GM12878 (cell line): ENCODE results near the gene TRAF3IP1. TPM values are rescaled to one million over a fixed set of nuclear protein-coding genes. Genes with fewer than 3 reads are reported as not detected.

Source experiments
- ATAC-seq: fragments of 200-7000 bp; cut with Tn5 transposase; 3 replicates; pipeline ENCODE4 v1.9.1; 2020; ENCODE audit warnings: mild to moderate bottlenecking, moderate library complexity
- BruUV-seq: library from RNA; stranded (reverse); fragments of 400-500 nt; replicated peaks from 2 replicates; lab custom pipeline; 2021; lab: Mats Ljungman, UMichigan
- CTCF ChIA-PET: fragments of 300-600 bp; sonication (Branson Sonifier 250); formaldehyde crosslinking; extraction: SDS; loops from one replicate; lab custom pipeline; 2021; ENCODE audit warnings: inconsistent platforms; lab: Yijun Ruan, JAX
- POLR2A ChIA-PET: fragments of 350-600 bp; formaldehyde crosslinking; extraction: SDS; loops from one replicate; lab custom pipeline; 2021; ENCODE audit warnings: inconsistent platforms; lab: Charles Lee
- RAD21 ChIA-PET: fragments of 300-600 bp; sonication (Branson Sonifier 250); formaldehyde crosslinking; loops from one replicate; lab custom pipeline; 2023; ENCODE audit warnings: antibody characterized with exemption; ENCODE audit not compliant: unreplicated experiment; lab: Charles Lee
- SMC1A ChIA-PET: fragments of 300-600 bp; sonication (Branson Sonifier 250); formaldehyde crosslinking; loops from one replicate; lab custom pipeline; 2023; ENCODE audit not compliant: unreplicated experiment, uncharacterized antibody; lab: Charles Lee
- DNase-seq: peaks from one replicate; pipeline ENCODE4 v3.0.0-alpha.2; 2011; ENCODE audit warnings: low read depth, low spot score
- FAIRE-seq: peaks from 3 replicates; lab custom pipeline; 2011; peaks lifted over from hg19 to GRCh38; lab: Jason Lieb, UNC
- H2AFZ ChIP-seq: 2 replicates; pipeline ENCODE4 v1.6.0; 2011; ENCODE audit warnings: low read depth, low read length, control low read depth; ENCODE audit not compliant: control insufficient read depth
- H3K27ac ChIP-seq: 2 replicates; pipeline ENCODE4 v1.5.1; 2011; ENCODE audit warnings: control low read depth; ENCODE audit not compliant: control insufficient read depth, insufficient read depth
- H3K27me3 ChIP-seq, 2 experiments: replicated peaks in 1 of 2; 2 replicates each; pipeline versions ENCODE4 v1.6.0 to v1.6.1; 2011; ENCODE audit warnings: low read length in 1 of 2; ENCODE audit not compliant: control insufficient read depth in 2 of 2, insufficient read depth in 2 of 2
- H3K36me3 ChIP-seq, 2 experiments: 2 replicates each; pipeline ENCODE4 v1.5.1; 2011; ENCODE audit warnings: low read length in 1 of 2; ENCODE audit not compliant: control insufficient read depth in 2 of 2, insufficient read depth in 2 of 2
- H3K4me1 ChIP-seq: 2 replicates; pipeline ENCODE4 v1.6.1; 2011; ENCODE audit warnings: mild to moderate bottlenecking, low read length, moderate library complexity, mixed read lengths; ENCODE audit not compliant: control insufficient read depth, insufficient read depth
- H3K4me2 ChIP-seq: 2 replicates; pipeline ENCODE4 v1.6.0; 2011; ENCODE audit warnings: control low read depth; ENCODE audit not compliant: control insufficient read depth, insufficient read depth
- H3K4me3 ChIP-seq: fragments of 200-600 bp; sonication (generic); 2 replicates; pipeline ENCODE4 v1.5.1; 2016
- H3K79me2 ChIP-seq: 2 replicates; pipeline ENCODE4 v1.6.0; 2011; ENCODE audit warnings: low read length; ENCODE audit not compliant: control insufficient read depth, insufficient read depth
- H3K9ac ChIP-seq: 2 replicates; pipeline ENCODE4 v1.8.0; 2011; ENCODE audit warnings: low read length, control low read depth, mixed read lengths; ENCODE audit not compliant: control insufficient read depth, insufficient read depth
- H3K9me3 ChIP-seq: replicated peaks from 3 replicates; pipeline ENCODE4 v1.5.1; 2011; ENCODE audit warnings: mild to moderate bottlenecking, low read length; ENCODE audit not compliant: control insufficient read depth, insufficient read depth
- H4K20me1 ChIP-seq: 2 replicates; pipeline ENCODE4 v1.6.0; 2011; ENCODE audit not compliant: control insufficient read depth, insufficient read depth
- ATF7 ChIP-seq: fragments of 450-650 bp; IDR thresholded peaks from 2 replicates; pipeline ENCODE4 v1.6.1; 2016; ENCODE audit warnings: low read depth, mild to moderate bottlenecking
- FOS ChIP-seq: IDR thresholded peaks from 3 replicates; pipeline ENCODE4 v1.6.1; 2011; ENCODE audit warnings: borderline replicate concordance; ENCODE audit not compliant: insufficient read length; ENCODE audit errors: extremely low read depth
- FOXK2 ChIP-seq: fragments of 450-650 bp; IDR thresholded peaks from 2 replicates; pipeline ENCODE4 v1.6.1; 2017; ENCODE audit warnings: mild to moderate bottlenecking, moderate library complexity
- HDAC6 ChIP-seq: fragments of 200-600 bp; sonication (generic); IDR thresholded peaks from one replicate; pipeline ENCODE4 v1.8.0; 2017; ENCODE audit warnings: antibody characterized with exemption; ENCODE audit not compliant: unreplicated experiment
- HDGF ChIP-seq: fragments of 450-650 bp; IDR thresholded peaks from 2 replicates; pipeline ENCODE4 v1.6.1; 2016; ENCODE audit warnings: antibody characterized with exemption
- MXI1 ChIP-seq: fragments of 150-350 bp; IDR thresholded peaks from 2 replicates; pipeline ENCODE4 v1.6.1; 2011; ENCODE audit warnings: low read depth, mild to moderate bottlenecking, inconsistent platforms, low read length, improper control_type of control experiment
- MYB ChIP-seq: fragments of 150-350 bp; IDR thresholded peaks from 2 replicates; pipeline ENCODE4 v1.6.1; 2014; ENCODE audit warnings: mild to moderate bottlenecking, low read depth, low read length, borderline replicate concordance
- RELA ChIP-seq: fragments of 450-650 bp; IDR thresholded peaks from 2 replicates; pipeline ENCODE4 v1.8.0; 2014; ENCODE audit warnings: borderline replicate concordance; ENCODE audit not compliant: partially characterized antibody
- SREBF1 ChIP-seq: IDR thresholded peaks from 2 replicates; pipeline ENCODE4 v1.6.1; 2012; ENCODE audit warnings: mild to moderate bottlenecking, low read length
- WGBS: methylation state at CpG from one replicate; pipeline ENCODE4 v1.1.6; 2016; ENCODE audit warnings: low lambda C conversion rate; ENCODE audit not compliant: insufficient replicate concordance, insufficient coverage; ENCODE audit errors: missing lambda C conversion rate; 5-methylcytosine and 5-hydroxymethylcytosine counted together
- in situ Hi-C: fragments of 300-500 bp; cut with MboI; formaldehyde crosslinking; loops from 9 replicates; pipeline ENCODE4 v1.14.3; 2018; ENCODE audit warnings: mixed read lengths
- intact Hi-C: fragments of 100-400 bp; cut with micrococcal nuclease; formaldehyde crosslinking; loops from one replicate; pipeline ENCODE4 v1.14.2; 2022; ENCODE audit not compliant: unreplicated experiment
- polyA plus RNA-seq, 11 experiments: library from polyadenylated mRNA; depleted of rRNA in 4 of 11; unstranded in 6 of 11; stranded (reverse) in 5 of 11; fragments of >200 nt; fragmentation: Nextera tagmentation in 4 of 11; fragmentation: Illumina TruSeq in 1 of 11; extraction: Ambion mirVana in 4 of 11; extraction: Trizol in 1 of 11; gene quantifications; 1 replicate in 1 of 11; 2 replicates in 10 of 11; pipeline versions ENCODE4 v1.2.1 to v1.2.3, GENCODE V29; 2011 to 2016; ENCODE audit warnings: inconsistent platforms in 2 of 11, missing spikeins in 2 of 11, low read depth in 1 of 11
- total RNA-seq, 4 experiments: library from RNA; depleted of rRNA in 3 of 4; stranded (reverse); fragments of >200 nt in 3 of 4; fragmentation: Illumina TruSeq in 1 of 4; extraction: Trizol in 1 of 4; gene quantifications; 2 replicates each; pipeline versions ENCODE4 v1.2.1 to v1.2.3, GENCODE V29; 2013 to 2021
- TF ChIP-seq, protein P1 (sequence below): IDR thresholded peaks from 2 replicates; pipeline ENCODE4 v1.6.1; 2011; ENCODE audit warnings: low read depth, mild to moderate bottlenecking, low read length, moderate library complexity, borderline replicate concordance; ENCODE audit errors: extremely low read depth
- TF ChIP-seq, protein P2 (sequence below): IDR thresholded peaks from 2 replicates; pipeline ENCODE4 v1.6.1; 2011; ENCODE audit warnings: mild to moderate bottlenecking, low read depth, low read length, moderate library complexity; ENCODE audit not compliant: insufficient replicate concordance
- TF ChIP-seq, protein P3 (sequence below): IDR thresholded peaks from 2 replicates; pipeline ENCODE4 v1.6.1; 2011; ENCODE audit warnings: low read depth, low read length, improper control_type of control experiment, borderline replicate concordance
- TF ChIP-seq, protein P4 (sequence below), 3 experiments: IDR thresholded peaks in 2 of 3; conservative IDR thresholded peaks in 1 of 3; 2 replicates each; pipeline ENCODE4 v1.5.1; 2011; ENCODE audit warnings: low read depth in 3 of 3, low read length in 3 of 3, mild to moderate bottlenecking in 3 of 3, control low read depth in 2 of 3, moderate library complexity in 2 of 3, inconsistent platforms in 1 of 3, mixed read lengths in 1 of 3; ENCODE audit not compliant: control insufficient read depth in 2 of 3, insufficient read depth in 1 of 3; ENCODE audit errors: extremely low read depth in 1 of 3
- TF ChIP-seq, protein P5 (sequence below): fragments of 450-650 bp; IDR thresholded peaks from 2 replicates; pipeline ENCODE4 v1.6.1; 2014; ENCODE audit warnings: mild to moderate bottlenecking
- TF ChIP-seq, protein P6 (sequence below): IDR thresholded peaks from 2 replicates; pipeline ENCODE4 v1.6.1; 2012; ENCODE audit warnings: low read depth, low read length, improper control_type of control experiment

TRAF3IP1 gene
- total and polyA plus RNA-seq, 10 of the 15 experiments (the other 5 are each of a cell fraction or from before 2014, with no cell fraction given): 1.6 to 7.5 (median 3.6) TPM

DNA sequence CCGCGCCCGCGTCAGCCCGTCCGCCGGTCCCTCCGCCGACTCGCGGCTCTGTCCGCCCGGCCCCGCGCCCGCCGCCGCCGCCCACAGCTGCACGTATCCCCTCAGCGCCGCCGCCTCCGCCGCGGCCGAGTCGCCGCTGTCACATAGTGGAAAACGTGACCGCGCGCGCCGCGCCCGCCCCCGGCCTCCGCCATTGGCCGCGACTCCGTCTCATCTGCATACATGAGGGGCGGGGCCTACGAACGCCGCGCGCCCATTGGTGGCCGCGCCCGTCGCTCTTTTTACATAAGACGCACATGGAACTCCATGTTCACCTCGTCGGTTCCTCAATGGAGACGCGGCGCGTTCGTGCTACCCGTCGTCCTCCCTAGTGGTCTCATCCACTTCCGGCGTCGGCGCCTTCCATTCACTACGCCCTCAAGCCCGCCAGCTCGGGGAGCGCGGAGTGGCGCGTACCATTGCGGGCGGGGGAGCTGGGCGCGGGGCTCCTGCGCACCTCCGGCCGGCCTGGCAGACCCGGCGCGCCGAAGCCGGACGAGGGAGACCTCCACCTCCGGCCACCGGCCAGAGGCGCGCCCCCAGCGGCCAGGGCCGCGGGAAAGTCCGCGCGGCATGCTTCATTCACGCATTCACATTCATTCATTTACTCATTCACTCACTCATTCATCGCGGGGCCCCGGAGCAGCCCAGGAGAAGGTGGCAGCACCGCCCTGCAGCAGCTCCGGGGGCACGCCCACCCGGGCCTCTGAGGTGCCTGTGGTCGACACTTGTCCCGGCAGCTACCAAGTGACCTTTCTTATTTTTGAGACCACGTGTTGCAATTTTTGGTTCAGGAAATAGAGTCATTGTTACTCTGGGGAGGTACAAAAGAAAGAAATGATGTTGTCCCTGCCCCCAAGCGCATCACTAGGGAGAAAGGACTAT, 31.4 kb upstream of the TRAF3IP1 start:
- FAIRE-seq (peak; percentile 98), DNase-seq (peak; percentile 92), ATAC-seq (peak; percentile 88)
- H3K4me2 ChIP-seq: peak overlapping the region; percentile 95
- H3K27me3 ChIP-seq: no peaks in the 10 kb centered on the region
- RAD21 ChIA-PET: interaction anchor here (0.5 kb wide), 1 partner anchor 17 kb away, joined by 3 read pairs; no protein-coding TSS in a partner anchor
- peak overlapping the region; percentile 90 for H2AFZ ChIP-seq
- H3K36me3 ChIP-seq: no peaks in the 10 kb centered on the region
- intact Hi-C loops (no loop called here), in situ Hi-C loops (no loop called here)
- H3K9me3 ChIP-seq: no peaks in the 10 kb centered on the region
- POLR2A ChIA-PET: interaction anchor here (1.0 kb wide), 2 partner anchors 32 to 87 kb away, joined by 3 to 4 read pairs; no protein-coding TSS in a partner anchor
- H3K4me3 ChIP-seq: peak overlapping the region; percentile 74
- H4K20me1 ChIP-seq: no peaks in the 10 kb centered on the region; the same call in 1 of the 2 replicates
- peaks cover 28% of the 10 kb centered on the region for H3K79me2 ChIP-seq
- peak overlapping the region; percentile 79 for H3K9ac ChIP-seq
- peaks cover 15% of the 10 kb centered on the region for H3K4me1 ChIP-seq
- peak overlapping the region; percentile 79 for H3K27ac ChIP-seq
- no TSS peak for BruUV-seq
- CTCF ChIA-PET: interaction anchor here (1.1 to 5.0 kb wide), 2 partner anchors 16 to 25 kb away, joined by 5 to 27 read pairs; no protein-coding TSS in a partner anchor
- WGBS: under 1% methylated on average over 75 of the region's 108 CpGs
- SMC1A ChIA-PET: interaction anchor here (0.6 to 1.6 kb wide), 2 partner anchors 25 to 183 kb away, joined by 3 to 4 read pairs; no protein-coding TSS in a partner anchor
- TF ChIP-seq, protein P1, sequence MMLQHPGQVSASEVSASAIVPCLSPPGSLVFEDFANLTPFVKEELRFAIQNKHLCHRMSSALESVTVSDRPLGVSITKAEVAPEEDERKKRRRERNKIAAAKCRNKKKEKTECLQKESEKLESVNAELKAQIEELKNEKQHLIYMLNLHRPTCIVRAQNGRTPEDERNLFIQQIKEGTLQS: no peak
- TF ChIP-seq FOS (peak; percentile 49), RELA (peak; percentile 26), HDAC6 (no peak), FOXK2 (peak; percentile 94), HDGF (no peak), SREBF1 (peak; percentile 58; the same call in 1 of the 2 replicates), ATF7 (peak; percentile 92), MXI1 (0 out of 2 replicates have a peak, but pooled peaks have one; percentile 46), MYB (no peak)
- TF ChIP-seq, protein P2, sequence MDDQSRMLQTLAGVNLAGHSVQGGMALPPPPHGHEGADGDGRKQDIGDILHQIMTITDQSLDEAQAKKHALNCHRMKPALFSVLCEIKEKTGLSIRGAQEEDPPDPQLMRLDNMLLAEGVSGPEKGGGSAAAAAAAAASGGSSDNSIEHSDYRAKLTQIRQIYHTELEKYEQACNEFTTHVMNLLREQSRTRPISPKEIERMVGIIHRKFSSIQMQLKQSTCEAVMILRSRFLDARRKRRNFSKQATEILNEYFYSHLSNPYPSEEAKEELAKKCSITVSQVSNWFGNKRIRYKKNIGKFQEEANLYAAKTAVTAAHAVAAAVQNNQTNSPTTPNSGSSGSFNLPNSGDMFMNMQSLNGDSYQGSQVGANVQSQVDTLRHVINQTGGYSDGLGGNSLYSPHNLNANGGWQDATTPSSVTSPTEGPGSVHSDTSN: peak; percentile 98
- TF ChIP-seq, protein P3, sequence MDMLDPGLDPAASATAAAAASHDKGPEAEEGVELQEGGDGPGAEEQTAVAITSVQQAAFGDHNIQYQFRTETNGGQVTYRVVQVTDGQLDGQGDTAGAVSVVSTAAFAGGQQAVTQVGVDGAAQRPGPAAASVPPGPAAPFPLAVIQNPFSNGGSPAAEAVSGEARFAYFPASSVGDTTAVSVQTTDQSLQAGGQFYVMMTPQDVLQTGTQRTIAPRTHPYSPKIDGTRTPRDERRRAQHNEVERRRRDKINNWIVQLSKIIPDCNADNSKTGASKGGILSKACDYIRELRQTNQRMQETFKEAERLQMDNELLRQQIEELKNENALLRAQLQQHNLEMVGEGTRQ: peak; percentile 19; the same call in 1 of the 2 replicates
- TF ChIP-seq, protein P4, sequence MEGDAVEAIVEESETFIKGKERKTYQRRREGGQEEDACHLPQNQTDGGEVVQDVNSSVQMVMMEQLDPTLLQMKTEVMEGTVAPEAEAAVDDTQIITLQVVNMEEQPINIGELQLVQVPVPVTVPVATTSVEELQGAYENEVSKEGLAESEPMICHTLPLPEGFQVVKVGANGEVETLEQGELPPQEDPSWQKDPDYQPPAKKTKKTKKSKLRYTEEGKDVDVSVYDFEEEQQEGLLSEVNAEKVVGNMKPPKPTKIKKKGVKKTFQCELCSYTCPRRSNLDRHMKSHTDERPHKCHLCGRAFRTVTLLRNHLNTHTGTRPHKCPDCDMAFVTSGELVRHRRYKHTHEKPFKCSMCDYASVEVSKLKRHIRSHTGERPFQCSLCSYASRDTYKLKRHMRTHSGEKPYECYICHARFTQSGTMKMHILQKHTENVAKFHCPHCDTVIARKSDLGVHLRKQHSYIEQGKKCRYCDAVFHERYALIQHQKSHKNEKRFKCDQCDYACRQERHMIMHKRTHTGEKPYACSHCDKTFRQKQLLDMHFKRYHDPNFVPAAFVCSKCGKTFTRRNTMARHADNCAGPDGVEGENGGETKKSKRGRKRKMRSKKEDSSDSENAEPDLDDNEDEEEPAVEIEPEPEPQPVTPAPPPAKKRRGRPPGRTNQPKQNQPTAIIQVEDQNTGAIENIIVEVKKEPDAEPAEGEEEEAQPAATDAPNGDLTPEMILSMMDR (IDR thresholded peaks at IDR 0.05 in 2 of 3, conservative IDR thresholded peaks at IDR 0.05 in 1 of 3; ENCODE audit: control insufficient read depth in 2 of 3, extremely low read depth in 1 of 3, insufficient read depth in 1 of 3, low read depth in 3 of 3, low read length in 3 of 3): peak; percentile 12 to 36 (median 25); a peak in 3 of 6 replicates
- TF ChIP-seq, protein P5, sequence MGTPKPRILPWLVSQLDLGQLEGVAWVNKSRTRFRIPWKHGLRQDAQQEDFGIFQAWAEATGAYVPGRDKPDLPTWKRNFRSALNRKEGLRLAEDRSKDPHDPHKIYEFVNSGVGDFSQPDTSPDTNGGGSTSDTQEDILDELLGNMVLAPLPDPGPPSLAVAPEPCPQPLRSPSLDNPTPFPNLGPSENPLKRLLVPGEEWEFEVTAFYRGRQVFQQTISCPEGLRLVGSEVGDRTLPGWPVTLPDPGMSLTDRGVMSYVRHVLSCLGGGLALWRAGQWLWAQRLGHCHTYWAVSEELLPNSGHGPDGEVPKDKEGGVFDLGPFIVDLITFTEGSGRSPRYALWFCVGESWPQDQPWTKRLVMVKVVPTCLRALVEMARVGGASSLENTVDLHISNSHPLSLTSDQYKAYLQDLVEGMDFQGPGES: peak; percentile 82
- TF ChIP-seq, protein P6, sequence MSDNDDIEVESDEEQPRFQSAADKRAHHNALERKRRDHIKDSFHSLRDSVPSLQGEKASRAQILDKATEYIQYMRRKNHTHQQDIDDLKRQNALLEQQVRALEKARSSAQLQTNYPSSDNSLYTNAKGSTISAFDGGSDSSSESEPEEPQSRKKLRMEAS: peak; percentile 59
